ENCODE data around the gene CXCL14. TPM values are rescaled to one million over a fixed set of nuclear protein-coding genes. Genes with fewer than 3 reads are reported as not detected.

Gene CXCL14
- total RNA-seq, 2 donors from 2014 or later: not detected

DNA sequence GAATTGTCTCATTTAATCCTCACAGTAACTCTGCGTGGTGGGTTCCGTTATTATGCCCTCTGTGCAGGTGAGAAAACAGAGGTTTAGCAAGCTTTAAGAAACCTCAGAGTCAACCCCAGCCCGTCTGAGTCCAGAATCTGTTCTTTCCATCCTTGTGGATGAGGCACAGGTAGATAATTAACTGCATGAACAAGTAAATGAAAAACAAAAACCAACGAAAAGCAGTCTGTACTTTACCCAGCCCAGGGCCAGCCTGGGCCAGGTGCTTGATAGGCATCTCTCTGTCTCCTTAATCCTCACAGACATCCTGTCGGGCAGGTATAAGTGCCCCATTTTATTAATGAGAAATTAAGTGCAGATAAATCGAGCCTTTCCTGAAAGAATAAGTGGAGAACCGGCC is 25.3 kb upstream of the CXCL14 start:
- ATAC-seq (replicated peaks in 1 of 2) (no peak), DNase-seq (no peak)
- Mint-ChIP-seq H3K36me3 (ENCODE audit: insufficient read depth in 2 of 2) (no peaks in the 10 kb centered on the region), H3K27me3 (ENCODE audit: low read depth) (peaks cover 13% of the 10 kb centered on the region), H3K4me3 (no peak overlapping the region), H3K9me3 (no peaks in the 10 kb centered on the region), H3K4me1 (ENCODE audit: low read depth) (no peaks in the 10 kb centered on the region), H3K27ac (no peak overlapping the region)

DNA sequence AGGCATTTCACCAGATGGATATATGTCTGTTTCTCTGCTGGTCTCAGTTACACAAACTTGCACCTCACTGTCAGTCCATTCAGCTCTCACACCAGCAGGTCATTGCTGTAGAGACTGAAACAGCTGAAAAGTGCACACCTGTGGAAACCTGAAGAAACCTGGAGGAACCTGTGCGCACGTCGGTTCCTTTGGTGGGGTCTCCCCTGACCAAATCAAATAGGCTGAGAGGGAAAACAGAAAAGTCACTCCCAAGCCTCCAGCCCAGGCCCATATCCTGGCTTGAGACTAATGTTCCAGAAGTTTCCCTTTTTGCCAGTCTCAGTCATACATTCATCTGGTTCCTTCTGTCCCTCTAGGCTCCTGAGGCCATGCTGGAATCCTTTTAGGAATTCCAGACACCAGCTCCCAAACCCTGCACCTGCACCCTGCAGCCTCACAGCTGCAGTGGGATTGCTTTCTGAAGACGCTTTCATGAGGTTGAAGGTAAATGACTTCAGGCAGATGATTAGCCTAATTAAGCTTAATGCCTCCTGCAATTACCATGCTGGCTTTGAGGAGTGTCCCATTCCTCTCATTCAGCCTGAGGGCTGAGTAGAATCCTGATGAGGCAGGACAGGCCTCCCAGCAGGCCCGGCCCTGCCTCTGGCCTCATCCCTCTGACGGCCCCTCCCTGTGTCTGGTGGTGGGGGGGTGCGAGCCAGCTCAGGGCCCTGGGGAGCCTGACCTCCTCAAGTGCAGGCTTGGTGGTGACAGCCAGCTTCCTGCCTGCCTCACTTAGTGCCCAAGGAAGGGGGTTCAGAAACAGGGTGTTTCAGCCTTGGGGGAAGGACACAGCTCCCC is 24.3 kb upstream of the CXCL14 start:
- Mint-ChIP-seq H3K9me3 (no peaks in the 10 kb centered on the region), H3K27me3 (ENCODE audit: low read depth) (peaks cover 6% of the 10 kb centered on the region), H3K27ac (no peak overlapping the region), H3K36me3 (ENCODE audit: insufficient read depth in 2 of 2) (no peaks in the 10 kb centered on the region), H3K4me3 (no peak overlapping the region), H3K4me1 (ENCODE audit: low read depth) (no peaks in the 10 kb centered on the region)
- DNase-seq: no peak
- ATAC-seq (replicated peaks in 1 of 2): no peak

DNA sequence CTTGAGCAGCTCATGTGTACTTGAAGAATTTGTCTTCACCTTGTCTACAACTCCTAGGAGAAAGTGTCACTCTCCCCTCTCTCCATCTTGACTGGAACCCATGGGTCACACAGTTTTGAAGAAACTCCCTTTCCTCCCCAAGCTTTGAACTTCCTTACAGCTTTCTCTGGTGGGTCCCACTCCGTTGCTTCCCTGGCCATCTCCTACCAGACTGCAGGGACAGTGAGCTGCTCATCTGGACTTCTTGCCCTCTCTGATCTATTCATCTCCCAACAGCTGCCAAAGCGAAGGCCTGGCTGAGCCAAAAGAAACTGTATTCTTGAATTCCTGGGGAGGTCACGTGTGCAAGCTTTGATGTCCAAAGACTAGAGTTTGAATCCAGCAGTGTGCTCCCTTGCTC is 22.7 kb upstream of the CXCL14 start:
- no peaks in the 10 kb centered on the region for H3K27me3 Mint-ChIP-seq (ENCODE audit: low read depth)

GRCh38 chr5:135600971-135601381 is 22.2 kb upstream of the CXCL14 start:
- Mint-ChIP-seq H3K27ac (no peak overlapping the region), H3K4me3 (no peak overlapping the region), H3K4me1 (ENCODE audit: low read depth) (no peaks in the 10 kb centered on the region), H3K27me3 (ENCODE audit: low read depth) (no peaks in the 10 kb centered on the region), H3K36me3 (ENCODE audit: insufficient read depth in 2 of 2) (no peaks in the 10 kb centered on the region), H3K9me3 (no peaks in the 10 kb centered on the region)
- DNase-seq (no peak), ATAC-seq (replicated peaks in 1 of 2) (no peak)

More for the DNA sequence above, 22.7 kb upstream of the CXCL14 start:
- Mint-ChIP-seq H3K4me1 (ENCODE audit: low read depth) (no peaks in the 10 kb centered on the region), H3K27ac (no peak overlapping the region), H3K9me3 (no peaks in the 10 kb centered on the region), H3K36me3 (ENCODE audit: insufficient read depth in 2 of 2) (no peaks in the 10 kb centered on the region), H3K4me3 (no peak overlapping the region)
- DNase-seq (no peak), ATAC-seq (replicated peaks in 1 of 2) (no peak)

- Mint-ChIP-seq H3K27me3 (ENCODE audit: low read depth) (no peaks in the 10 kb centered on the region), H3K36me3 (ENCODE audit: insufficient read depth in 2 of 2) (no peaks in the 10 kb centered on the region), H3K4me3 (no peak overlapping the region), H3K27ac (no peak overlapping the region), H3K9me3 (no peaks in the 10 kb centered on the region), H3K4me1 (ENCODE audit: low read depth) (no peaks in the 10 kb centered on the region)
- DNase-seq: no peak
- ATAC-seq (replicated peaks in 1 of 2): no peak
These were observed 21.4 kb upstream of the CXCL14 start for GRCh38 chr5:135600152-135600570.

GRCh38 chr5:135599421-135600151 is 20.8 kb upstream of the CXCL14 start:
- Mint-ChIP-seq H3K9me3 (no peaks in the 10 kb centered on the region), H3K27me3 (ENCODE audit: low read depth) (no peaks in the 10 kb centered on the region), H3K4me1 (ENCODE audit: low read depth) (no peaks in the 10 kb centered on the region), H3K27ac (peak overlapping the region; percentile 4), H3K36me3 (ENCODE audit: insufficient read depth in 2 of 2) (no peaks in the 10 kb centered on the region), H3K4me3 (no peak overlapping the region)
- DNase-seq: no peak
- ATAC-seq (replicated peaks in 1 of 2): no peak

DNA sequence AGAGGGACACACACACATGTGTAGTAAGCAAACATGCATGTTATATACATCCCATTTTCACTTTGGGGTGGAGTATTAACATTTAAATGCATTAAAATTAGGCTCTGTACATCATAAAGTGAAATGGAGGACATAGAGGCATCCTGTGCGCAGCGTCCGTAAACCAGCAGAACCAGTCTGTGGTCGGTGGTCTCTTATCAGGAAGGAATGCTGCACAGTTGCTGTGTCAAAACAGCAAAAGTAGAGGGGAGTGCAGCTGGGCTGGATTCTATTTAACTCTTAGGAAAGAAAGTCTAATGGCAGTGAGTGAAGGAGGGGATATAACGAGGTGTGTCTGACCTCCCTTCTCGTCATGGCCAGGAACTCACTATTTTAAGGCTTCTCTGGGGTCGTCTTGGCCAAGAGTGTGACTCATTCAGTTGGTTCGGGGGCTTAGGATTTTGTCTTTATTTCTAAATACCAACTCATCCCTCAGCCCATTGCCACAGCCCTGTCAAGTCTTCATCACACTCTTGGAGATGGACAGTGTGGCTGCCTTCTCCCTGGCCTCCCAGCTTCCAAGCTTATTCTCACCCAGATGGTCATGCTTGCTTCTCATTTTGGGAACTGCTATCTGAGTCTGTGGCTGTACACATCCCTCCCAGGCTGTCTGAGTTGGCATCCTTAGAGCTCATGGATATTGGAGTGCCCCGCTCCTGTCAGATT is 20.1 kb upstream of the CXCL14 start:
- no peaks in the 10 kb centered on the region for H3K27me3 Mint-ChIP-seq (ENCODE audit: low read depth)
- ATAC-seq (replicated peaks in 1 of 2): no peak

DNA sequence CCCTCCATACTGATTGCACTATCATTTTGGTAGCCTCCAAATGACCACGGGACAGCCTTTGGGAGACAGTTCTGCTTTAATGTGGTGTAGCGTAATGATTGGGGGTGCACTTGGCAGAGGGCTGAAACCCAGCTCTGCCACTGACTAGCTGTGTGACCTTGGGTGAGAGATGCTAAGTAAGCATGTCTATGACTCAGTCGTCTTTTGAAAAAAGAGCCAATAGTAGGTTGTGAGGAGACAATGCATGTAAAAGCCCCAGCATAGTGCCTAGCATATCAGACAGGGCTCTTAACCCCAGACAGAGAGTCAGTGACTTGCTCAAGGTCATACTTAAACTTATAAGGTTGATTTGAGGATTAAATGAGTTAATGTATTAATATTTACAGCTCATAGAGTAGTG is 18.0 kb upstream of the CXCL14 start:
- H3K9me3 Mint-ChIP-seq: no peaks in the 10 kb centered on the region
- H3K36me3 Mint-ChIP-seq (ENCODE audit: insufficient read depth in 2 of 2): no peaks in the 10 kb centered on the region
- H3K4me1 Mint-ChIP-seq (ENCODE audit: low read depth): no peaks in the 10 kb centered on the region
- no peak overlapping the region for H3K4me3 Mint-ChIP-seq
- H3K27me3 Mint-ChIP-seq (ENCODE audit: low read depth): peaks cover 8% of the 10 kb centered on the region
- no peak overlapping the region for H3K27ac Mint-ChIP-seq
- no peak for ATAC-seq (replicated peaks in 1 of 2)
- no peak for DNase-seq

More for the DNA sequence above, 20.1 kb upstream of the CXCL14 start:
- Mint-ChIP-seq H3K9me3 (no peaks in the 10 kb centered on the region), H3K36me3 (ENCODE audit: insufficient read depth in 2 of 2) (no peaks in the 10 kb centered on the region), H3K4me1 (ENCODE audit: low read depth) (no peaks in the 10 kb centered on the region), H3K4me3 (no peak overlapping the region), H3K27ac (no peak overlapping the region)
- no peak for DNase-seq

DNA sequence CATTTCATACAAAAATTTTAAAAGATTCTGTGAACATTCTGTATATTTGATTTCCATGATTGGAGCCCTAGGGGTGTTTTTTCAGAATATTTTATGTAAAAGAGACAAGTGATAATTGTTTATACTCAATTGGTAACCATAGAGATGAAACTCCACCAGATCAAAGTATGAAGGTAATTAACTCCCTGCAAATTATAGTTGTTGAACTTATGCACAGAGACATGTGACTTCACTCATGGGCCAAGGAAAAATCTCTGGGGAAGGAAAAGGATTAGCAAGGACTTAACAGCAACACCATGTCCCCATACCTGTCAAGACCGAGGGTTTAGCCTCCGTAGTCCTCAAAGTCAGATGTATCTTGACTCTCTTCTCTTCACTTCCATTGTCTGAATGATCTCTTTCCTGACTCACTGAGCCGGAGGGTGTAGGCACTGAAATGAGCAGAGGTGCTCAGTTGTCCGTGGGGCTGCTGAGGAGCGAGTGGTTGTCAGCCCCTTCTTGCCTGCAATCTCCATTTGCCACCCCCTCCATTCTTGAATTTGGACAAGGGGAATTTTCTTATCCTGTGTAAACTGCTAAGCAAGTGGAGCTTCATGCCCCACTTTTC is 17.5 kb upstream of the CXCL14 start:
- no peaks in the 10 kb centered on the region for H3K4me1 Mint-ChIP-seq (ENCODE audit: low read depth)
- H3K4me3 Mint-ChIP-seq: no peak overlapping the region
- no peak for ATAC-seq (replicated peaks in 1 of 2)

GRCh38 chr5:135594416-135594960 is 15.7 kb upstream of the CXCL14 start:
- Mint-ChIP-seq H3K4me3 (no peak overlapping the region), H3K9me3 (no peaks in the 10 kb centered on the region), H3K4me1 (ENCODE audit: low read depth) (no peaks in the 10 kb centered on the region), H3K27ac (no peak overlapping the region), H3K36me3 (ENCODE audit: insufficient read depth in 2 of 2) (no peaks in the 10 kb centered on the region), H3K27me3 (ENCODE audit: low read depth) (peaks cover 8% of the 10 kb centered on the region)
- ATAC-seq (replicated peaks in 1 of 2): no peak
- no peak for DNase-seq

More for the DNA sequence above, 17.5 kb upstream of the CXCL14 start:
- no peak for DNase-seq
- no peaks in the 10 kb centered on the region for H3K36me3 Mint-ChIP-seq (ENCODE audit: insufficient read depth in 2 of 2)
- H3K9me3 Mint-ChIP-seq: no peaks in the 10 kb centered on the region
- peaks cover 8% of the 10 kb centered on the region for H3K27me3 Mint-ChIP-seq (ENCODE audit: low read depth)
- H3K27ac Mint-ChIP-seq: no peak overlapping the region

- H3K36me3 Mint-ChIP-seq (ENCODE audit: insufficient read depth in 2 of 2): no peaks in the 10 kb centered on the region
- peaks cover 8% of the 10 kb centered on the region for H3K27me3 Mint-ChIP-seq (ENCODE audit: low read depth)
- ATAC-seq (replicated peaks in 1 of 2): no peak
- no peak overlapping the region for H3K27ac Mint-ChIP-seq
- H3K4me1 Mint-ChIP-seq (ENCODE audit: low read depth): no peaks in the 10 kb centered on the region
- no peaks in the 10 kb centered on the region for H3K9me3 Mint-ChIP-seq
- H3K4me3 Mint-ChIP-seq: no peak overlapping the region
- DNase-seq: no peak
These were observed 15.1 kb upstream of the CXCL14 start for GRCh38 chr5:135593886-135594285.

DNA sequence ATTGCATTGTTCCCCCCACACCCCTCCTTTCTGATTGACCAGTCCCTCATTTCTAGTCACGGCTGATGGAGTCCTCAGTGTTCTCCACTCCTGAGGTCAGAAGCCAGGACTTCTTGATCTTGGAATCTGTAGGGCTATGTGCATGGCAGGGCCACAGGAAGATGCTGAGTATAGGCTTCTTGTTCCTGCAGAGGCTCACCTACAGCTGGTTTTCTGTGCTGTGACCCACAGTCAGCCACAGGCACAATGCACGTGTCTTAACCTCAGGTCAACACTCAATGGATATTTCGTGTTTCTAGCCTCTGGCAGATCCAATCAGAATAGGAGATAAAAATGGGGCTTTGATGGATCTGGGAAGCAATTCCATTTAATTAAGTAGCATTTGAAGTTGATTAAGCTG is 14.3 kb upstream of the CXCL14 start:
- Mint-ChIP-seq H3K4me1 (ENCODE audit: low read depth) (no peaks in the 10 kb centered on the region), H3K4me3 (no peak overlapping the region), H3K27me3 (ENCODE audit: low read depth) (peaks cover 8% of the 10 kb centered on the region), H3K27ac (no peak overlapping the region), H3K9me3 (no peaks in the 10 kb centered on the region), H3K36me3 (ENCODE audit: insufficient read depth in 2 of 2) (no peaks in the 10 kb centered on the region)
- ATAC-seq (replicated peaks in 1 of 2) (no peak), DNase-seq (no peak)

Measured in activated T-cell treated with anti-CD3 and anti-CD28 coated beads, Interleukin-2, amount 50 U/mL, for 72 hours (primary cell).